ENCODE data around the gene PSKH1. TPM values are rescaled to one million over a fixed set of nuclear protein-coding genes. Genes with fewer than 3 reads are reported as not detected.
"Not testable (repeated sequence)": the region's sequence is repeated elsewhere in the genome, so short reads cannot be mapped to it uniquely, and the experiment has no call there.

Gene PSKH1
- total RNA-seq, 1 donor from 2014 or later = 22.6 TPM

- DNase-seq (ENCODE audit: low spot score) = peak; percentile 86
These were observed 10.5 kb upstream of the PSKH1 start for GRCh38 chr16:67882374-67883145.

GRCh38 chr16:67883146-67883871 lies 9.7 kb upstream of the PSKH1 start:
- DNase-seq (ENCODE audit: low spot score) = peak; percentile 80
- intact Hi-C loops (cut with DNase I) = loop anchor here (2.0 to 10.0 kb wide), 2 partner anchors 45 to 351 kb away; partner anchors contain the start of gene ESRP2

More at GRCh38 chr16:67882374-67883145, 10.5 kb upstream of the PSKH1 start:
- intact Hi-C loops (cut with DNase I) = loop anchor here (2.0 to 10.0 kb wide), 2 partner anchors 46 to 352 kb away; partner anchors contain the start of gene ESRP2

DNA sequence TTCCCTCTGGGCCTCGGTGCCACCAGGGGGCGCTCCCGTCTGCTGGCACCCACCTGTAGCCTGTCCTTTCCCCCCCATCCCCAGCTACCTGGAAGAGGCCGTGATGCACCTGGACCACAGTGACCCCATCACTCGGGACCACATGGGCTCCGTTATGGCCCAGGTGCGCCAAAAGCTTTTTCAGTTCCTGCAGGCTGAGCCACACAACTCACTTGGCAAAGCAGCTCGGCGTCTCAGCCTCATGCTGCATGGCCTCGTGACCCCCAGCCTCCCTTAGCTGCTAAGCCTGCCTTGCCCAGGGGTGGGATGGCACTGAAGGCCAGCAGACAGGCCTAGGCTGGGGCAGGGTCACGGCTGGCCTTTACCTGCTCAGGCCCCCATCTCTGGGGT lies 9.2 kb upstream of the PSKH1 start:
- DNase-seq (ENCODE audit: low spot score) = no peak
- intact Hi-C loops (cut with DNase I) = loop anchor here (2.0 to 10.0 kb wide), 2 partner anchors 45 to 351 kb away; partner anchors contain the start of gene ESRP2

DNA sequence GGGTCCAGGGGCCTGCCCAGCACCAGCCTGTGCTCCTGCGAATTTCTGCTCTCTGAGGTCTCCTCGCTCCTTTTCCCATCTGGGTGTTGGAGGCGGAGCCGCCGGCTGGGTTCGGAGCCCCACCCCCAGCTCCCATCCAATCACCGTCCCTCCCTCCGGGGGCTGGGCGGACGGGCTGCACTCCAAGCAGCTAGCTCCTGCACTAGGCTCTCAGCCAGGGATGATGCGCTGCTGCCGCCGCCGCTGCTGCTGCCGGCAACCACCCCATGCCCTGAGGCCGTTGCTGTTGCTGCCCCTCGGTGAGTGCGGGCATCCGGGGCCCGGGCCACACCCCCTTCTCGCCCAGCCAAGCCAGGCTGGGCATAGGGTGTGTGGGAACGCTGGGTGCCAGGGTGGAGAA lies 8.4 kb upstream of the PSKH1 start, which contains the start of gene NRN1L:
Gene NRN1L, plus strand, starts transcription at position 202 of the 400 bp plus-strand sequence. Its CDS starts 19 bp downstream, at position 221.
- DNase-seq (ENCODE audit: low spot score) = peak; percentile 94
- intact Hi-C loops (cut with DNase I) = loop anchor here (10.0 kb wide), 1 partner anchor 350 kb away; the partner anchor contains the start of gene ESRP2

GRCh38 chr16:67885545-67885944 lies 7.5 kb upstream of the PSKH1 start:
- intact Hi-C loops (cut with DNase I) = loop anchor here (10.0 kb wide), 1 partner anchor 349 kb away; the partner anchor contains the start of gene ESRP2
- no peak for DNase-seq (ENCODE audit: low spot score)

- DNase-seq (ENCODE audit: low spot score) = no peak
- intact Hi-C loops (cut with DNase I) = loop anchor here (10.0 kb wide), 1 partner anchor 349 kb away; the partner anchor contains the start of gene ESRP2
These were observed 7.1 kb upstream of the PSKH1 start for GRCh38 chr16:67885976-67886375.

- intact Hi-C loops (cut with DNase I) = loop anchor here (10.0 kb wide), 1 partner anchor 348 kb away; the partner anchor contains the start of gene ESRP2
- DNase-seq (ENCODE audit: low spot score) = no peak
These were observed 6.7 kb upstream of the PSKH1 start for GRCh38 chr16:67886387-67886786.

DNA sequence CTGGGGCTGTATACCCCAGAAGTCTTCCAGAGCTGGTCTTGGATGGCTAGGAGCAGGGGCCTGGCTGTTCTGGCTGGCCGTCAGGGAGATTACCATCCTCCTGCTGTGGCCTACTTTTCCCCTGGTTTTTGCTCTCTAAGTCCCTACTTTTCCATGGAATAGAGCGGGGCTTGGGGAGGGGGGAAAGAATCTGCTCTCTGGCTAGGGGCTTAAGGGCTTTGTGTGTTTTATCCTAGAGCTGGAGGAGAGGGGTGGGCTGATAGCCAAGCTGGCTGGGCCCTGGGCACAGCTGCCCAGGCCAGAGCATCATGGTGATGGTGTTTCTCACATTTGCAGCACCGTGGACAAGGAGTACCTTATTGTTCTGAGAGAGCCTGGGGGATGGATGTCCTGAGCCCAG lies 4.7 kb upstream of the PSKH1 start:
- no peak for DNase-seq (ENCODE audit: low spot score)
- intact Hi-C loops (cut with DNase I) = loop anchor here (10.0 kb wide), 1 partner anchor 346 kb away; the partner anchor contains the start of gene ESRP2

DNA sequence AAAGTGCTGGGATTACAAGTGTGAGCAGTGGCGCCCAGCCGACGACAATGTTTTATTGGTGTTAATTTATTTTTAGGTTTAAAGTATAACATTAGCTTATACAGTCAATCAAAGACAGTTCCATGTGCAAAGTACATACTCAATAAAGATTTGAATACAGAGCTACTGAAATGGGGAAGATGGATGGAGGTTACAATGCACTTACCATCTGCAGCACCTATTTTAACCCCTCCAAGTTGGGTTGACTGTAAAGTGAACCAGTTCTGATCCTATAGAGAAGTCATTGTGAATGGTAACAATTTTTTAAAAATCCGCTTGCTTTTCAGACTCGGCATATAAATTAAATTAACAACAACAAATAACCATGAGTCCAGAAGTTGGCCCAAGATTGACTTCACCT lies 679 bp upstream of the PSKH1 start:
- intact Hi-C loops (cut with DNase I) = loop anchor here (5.0 kb wide), 1 partner anchor 130 kb away; the partner anchor contains the start of genes DDX28 and DUS2
- no peak for DNase-seq (ENCODE audit: low spot score)

- intact Hi-C loops (cut with DNase I) = loop anchor here (5.0 kb wide), 1 partner anchor 128 kb away; the partner anchor contains the start of genes DDX28 and DUS2
- DNase-seq (ENCODE audit: low spot score) = no peak
These were observed 817 bp downstream of the PSKH1 start for GRCh38 chr16:67893743-67894399.

- no peak for DNase-seq (ENCODE audit: low spot score)
- intact Hi-C loops (cut with DNase I) = no loop called here
These were observed 4.2 kb downstream of the PSKH1 start for GRCh38 chr16:67897231-67897630.

GRCh38 chr16:67901734-67902133 lies 8.7 kb downstream of the PSKH1 start:
- no peak for DNase-seq (ENCODE audit: low spot score)
- intact Hi-C loops (cut with DNase I) = no loop called here

DNA sequence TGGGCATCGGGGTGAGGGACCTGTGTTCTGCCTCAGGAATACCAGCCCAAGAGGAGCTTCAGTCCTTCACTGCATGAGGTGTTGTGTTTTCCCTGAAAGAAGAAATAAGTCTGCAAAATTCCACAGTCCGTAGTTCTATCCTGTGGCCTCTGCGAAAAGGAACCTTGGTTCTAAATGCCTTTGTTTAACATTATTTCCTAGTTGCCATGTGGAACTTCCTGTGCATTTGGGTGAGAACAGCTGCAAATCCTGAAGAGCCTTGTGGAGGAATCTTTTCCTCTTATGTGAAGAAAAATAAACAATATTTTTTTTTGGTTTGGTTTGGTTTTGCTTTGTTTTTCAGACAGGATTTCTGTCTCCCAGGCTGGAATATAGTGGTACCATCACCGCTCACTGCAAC lies 9.8 kb downstream of the PSKH1 start:
- intact Hi-C loops (cut with DNase I) = no loop called here
- DNase-seq (ENCODE audit: low spot score) = no peak

DNA sequence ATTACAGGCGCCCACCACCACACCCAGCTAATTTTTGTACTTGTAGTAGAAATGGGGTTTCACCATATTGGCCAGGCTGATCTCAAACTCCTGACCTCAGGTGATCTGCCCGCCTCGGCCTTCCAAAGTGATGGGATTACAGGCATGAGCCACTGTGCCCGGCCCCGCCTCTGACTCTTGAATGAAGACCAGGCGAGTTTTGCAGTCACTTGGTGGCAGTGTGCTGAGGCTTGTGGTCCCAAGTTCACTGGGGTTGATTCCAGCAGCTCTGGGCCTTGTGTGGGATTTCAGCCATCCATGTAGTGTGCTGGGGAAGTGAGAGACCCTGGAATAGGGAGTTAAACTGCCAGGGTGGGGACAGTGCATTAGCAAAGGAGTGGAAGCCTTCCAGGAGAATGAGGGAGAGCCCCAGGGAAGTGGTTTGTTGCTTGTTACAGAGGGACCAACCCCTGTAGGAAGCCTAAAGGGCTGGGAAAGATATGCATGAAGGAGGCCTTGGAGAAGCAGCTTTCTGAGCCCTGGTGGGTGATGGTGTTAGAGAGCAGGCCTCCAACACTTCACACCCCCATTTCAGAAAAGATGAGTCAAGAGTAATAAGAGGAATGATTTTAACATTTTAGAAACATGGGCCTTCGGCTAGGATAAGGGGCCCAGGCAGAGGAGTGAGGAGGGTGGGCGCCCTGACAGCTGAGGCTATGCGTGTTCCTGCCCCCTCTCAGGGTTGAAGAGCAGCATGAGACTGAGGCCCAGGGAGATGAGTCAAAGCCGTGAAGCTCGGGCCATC lies 14.5 kb downstream of the PSKH1 start:
- intact Hi-C loops (cut with DNase I) = no loop called here
- no peak for DNase-seq (ENCODE audit: low spot score)

- DNase-seq (ENCODE audit: low spot score) = no peak
- intact Hi-C loops (cut with DNase I) = no loop called here
These were observed 16.1 kb downstream of the PSKH1 start for GRCh38 chr16:67909056-67909742.

DNA sequence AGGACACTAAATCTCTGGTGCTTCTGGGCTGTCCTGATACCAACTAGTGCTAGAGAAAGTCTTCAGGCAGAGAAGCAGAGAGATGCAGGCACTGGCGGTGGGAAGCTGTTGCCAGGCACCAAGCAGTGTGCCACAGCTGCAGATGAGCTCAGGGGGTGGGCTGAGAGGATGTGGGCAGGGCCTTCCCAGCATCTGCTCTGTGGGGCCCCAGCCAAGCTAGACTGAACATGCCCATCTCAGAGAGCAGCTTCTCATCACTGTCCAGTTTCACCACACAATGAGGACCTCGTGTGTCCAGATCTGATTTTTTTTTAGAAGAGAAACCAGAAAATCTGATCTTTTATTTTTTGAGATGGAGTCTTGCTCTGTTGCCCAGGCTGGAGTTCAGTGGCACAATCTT lies 17.1 kb downstream of the PSKH1 start:
- intact Hi-C loops (cut with DNase I) = no loop called here
- DNase-seq (ENCODE audit: low spot score) = no peak

DNA sequence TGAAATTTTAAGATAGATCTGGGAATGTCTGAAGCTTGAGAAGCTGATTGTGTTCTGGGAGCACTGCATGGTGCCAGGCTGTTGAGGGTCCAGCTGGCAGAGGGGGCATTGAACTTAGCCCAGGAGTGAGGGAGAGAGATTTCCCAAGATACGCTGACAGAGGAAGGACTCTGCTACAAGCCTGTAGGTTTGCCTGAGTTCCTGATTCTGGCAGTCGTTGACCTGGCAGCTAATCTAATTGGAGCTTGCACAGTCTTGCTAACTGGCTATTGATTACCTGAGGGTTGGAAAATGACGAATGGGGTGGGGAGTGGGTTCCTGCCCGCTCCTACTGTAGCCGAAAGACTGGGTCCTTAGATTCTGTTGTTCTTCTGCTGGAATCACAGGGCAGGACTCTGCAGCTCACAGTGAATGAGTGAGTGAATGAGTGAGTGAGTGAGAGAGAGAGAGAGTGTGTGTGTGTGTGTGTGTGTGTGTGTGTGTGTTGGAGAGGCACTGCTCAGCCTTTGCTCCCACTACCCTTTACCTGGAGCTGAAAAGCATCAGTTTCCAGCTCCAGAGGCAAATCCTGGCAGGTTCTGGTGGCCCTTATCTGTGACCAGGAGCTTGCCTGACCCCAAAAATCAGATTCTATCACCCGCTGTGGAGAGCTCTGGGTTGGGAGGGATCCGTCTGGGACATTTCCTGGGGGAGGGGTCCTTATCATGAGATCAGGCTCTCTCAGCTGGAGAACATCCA lies 21.9 kb downstream of the PSKH1 start:
- intact Hi-C loops (cut with DNase I) = no loop called here

DNA sequence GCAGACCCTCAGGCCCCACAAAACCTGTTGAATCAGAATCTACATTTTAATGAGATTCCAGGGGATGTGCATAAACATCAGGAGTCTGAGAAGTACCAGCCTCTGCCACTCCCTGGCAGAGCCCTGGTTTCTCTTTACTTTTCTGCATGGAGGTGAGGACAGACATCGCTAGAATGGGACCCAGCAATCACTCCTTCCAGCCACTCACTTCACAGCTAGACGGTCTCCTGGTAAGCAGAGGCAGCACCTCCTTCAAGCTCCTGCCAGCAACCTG lies 22.4 kb downstream of the PSKH1 start:
- DNase-seq (ENCODE audit: low spot score); intact Hi-C loops (cut with DNase I): not testable (repeated sequence)

More for the DNA sequence above, 21.9 kb downstream of the PSKH1 start:
- DNase-seq (ENCODE audit: low spot score) = no peak
